Ramos (cell line): ENCODE data around the gene RERG.

ENCODE experiments used
- in situ Hi-C: fragments of 300-500 bp; cut with MboI; formaldehyde crosslinking; loops from one replicate; pipeline ENCODE4 v1.14.3; 2022; ENCODE audit warnings: low sequenced_read_pairs; ENCODE audit not compliant: unreplicated experiment

The RERG gene

DNA sequence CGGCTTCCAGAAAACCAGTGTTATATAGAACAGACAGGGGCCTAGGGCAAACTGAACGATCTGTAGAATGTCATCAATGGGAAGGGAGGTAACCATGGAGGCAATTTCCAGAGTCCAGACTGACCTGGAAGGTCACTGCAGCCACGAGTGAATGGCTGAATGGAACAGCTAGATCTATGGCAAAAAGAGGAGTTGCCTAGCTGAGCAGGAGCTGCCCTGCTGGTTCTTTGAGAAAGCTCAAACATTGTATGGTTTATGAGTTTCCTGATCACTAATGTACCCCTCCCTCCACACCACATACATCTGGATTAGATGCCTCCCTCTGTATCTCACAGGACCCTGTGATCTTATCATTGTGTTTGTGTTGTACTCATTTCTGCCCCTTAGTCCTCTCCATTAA, 1.0 kb upstream of the RERG start:
- in situ Hi-C loops: no loop called here

DNA sequence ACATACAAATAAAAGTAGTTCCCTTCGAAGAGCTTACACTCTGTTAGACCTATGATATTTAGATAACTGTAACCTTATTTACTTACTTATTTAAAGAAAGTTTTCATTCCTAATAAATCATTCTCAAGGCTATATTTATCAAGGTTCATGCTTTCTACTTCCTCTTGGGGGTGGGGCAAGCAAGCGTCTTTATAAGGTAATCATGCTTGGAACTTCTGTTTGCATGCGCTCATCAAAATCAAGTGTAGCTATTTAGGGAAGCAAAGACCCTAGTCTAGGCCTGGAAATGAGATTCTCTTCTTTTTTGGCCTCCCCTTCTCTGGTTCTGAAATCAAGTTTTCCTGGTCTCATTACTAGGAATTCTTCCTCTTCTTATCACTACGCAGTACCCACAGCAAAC, 766 bp downstream of the RERG start:
- in situ Hi-C loops: no loop called here

DNA sequence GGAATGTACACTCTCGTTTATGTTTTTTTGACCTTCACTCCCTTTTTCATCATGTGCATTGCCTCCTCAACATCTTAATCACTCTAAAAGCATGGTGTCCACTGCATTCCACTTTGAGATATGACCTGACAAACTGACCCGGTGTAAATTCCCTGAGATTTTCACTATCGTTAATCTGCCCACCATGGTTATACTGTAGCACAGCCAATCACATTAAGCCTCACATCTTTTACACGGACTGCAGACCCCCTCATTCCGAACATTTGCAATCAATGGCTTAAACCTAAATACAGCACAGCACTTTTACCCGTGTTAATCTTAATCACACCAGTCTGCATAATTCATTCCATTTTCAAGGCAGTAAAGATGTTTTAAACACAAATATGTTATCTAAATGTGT, 2.4 kb downstream of the RERG start:
- in situ Hi-C loops: no loop called here

DNA sequence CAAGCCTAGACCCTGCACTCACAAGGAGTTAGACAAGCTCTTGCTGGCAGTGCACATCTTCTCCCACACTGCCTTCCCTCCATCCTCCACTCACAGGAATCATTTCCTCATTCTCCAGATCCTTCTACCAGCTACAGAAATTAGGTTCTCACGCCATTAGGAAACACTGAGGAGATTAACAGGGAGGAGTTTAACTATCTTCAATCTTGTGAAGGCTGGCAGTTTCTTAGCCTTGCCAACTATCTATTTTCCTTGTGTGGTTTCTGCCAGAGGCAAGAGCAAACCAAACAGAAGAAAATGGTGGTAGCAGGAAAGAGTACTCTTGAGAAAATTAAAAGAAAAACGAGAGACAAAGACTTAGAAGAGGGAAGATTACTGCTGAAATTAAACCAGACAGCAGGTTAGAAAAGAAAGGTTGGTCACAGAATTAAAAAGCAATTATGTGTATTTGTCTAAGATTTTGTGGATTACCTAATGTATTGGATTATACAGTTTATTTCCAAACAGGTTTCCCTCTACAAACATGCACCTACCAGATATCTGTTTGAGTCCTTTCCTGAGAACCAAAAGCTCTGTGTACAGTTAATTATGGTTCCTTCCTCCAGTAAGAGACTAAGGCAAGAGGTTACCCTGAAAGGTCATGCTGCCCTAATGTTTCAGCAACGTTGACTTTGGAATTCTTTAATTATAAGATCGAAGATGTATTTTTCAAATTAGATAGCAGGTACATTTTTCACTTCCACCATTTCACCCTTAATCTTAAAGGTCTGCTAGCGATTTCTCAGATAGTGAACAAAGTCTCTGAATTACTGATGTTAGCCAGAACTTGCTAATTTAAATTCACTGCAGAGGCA, 5.0 kb downstream of the RERG start:
- in situ Hi-C loops: no loop called here

DNA sequence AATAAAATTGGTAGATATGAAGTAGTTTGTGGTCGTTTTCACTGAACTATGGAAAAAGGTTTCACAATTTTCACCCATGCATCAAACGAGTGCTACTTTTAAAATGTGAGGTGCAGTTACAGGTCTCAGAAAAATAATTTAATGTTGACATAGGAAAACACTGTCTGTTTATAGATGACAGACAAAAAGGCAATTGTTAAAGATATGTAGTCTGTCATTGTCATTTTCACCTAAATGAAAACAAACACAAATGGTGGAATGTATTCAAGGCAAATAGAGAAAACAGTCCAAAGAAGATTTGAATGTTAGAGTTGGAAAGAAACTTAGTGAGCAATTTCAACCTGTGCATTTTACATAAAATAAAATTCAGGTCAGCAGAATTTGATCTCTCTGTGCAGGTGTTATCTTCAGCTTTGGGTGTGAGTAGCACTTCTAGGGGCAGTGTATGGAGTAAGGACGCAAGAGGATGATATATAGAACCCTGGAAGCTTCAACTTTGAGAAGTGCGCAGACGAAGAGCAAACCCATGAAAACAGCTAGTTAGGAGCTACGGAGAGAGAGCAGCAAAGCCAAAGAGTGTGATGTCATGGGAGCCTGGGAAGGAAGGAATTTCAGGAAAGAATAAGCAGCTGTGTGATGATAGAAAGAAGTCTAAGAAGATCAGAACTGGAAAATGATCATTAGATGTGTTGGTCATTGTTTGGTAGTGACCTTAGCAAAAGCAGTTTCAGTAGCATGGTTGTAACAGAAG, 6.2 kb downstream of the RERG start:
- in situ Hi-C loops: no loop called here

DNA sequence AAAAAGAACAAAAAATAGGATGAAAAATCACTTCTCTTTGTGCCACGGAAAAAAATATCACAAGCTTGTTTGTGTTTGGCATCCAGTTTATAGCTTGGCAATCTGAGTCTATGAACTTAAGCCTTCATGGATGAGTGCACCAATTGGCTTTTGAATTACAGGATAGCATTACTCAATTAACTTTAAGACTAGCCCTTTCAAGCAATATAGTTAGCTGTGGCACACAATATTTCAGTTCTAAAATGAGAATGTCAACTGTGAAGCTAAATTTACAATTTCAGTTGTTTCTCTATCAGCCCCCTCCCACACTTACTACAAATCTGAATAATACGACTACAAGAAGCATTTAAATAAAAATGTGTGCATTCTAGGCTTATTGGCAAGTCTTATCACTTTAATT, 8.3 kb downstream of the RERG start:
- in situ Hi-C loops: no loop called here

DNA sequence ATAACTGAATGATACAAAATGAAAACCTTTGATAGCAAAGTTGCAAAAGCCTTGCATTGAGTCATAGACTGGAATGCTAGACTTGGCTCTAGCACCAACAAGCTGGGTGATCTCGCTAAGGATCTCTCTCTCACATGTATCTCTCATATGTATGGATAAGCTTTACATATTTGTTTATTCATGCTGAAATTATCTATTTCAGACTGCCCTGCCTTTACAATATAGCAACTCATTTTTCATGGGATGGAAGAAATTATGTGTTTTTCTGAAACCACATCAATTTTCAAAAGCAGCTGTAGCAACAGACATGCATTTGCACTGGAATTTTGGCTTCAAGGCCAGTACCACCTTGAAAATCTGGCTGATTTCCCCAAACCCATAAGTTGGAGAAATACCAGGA, 11.4 kb downstream of the RERG start:
- in situ Hi-C loops: no loop called here

DNA sequence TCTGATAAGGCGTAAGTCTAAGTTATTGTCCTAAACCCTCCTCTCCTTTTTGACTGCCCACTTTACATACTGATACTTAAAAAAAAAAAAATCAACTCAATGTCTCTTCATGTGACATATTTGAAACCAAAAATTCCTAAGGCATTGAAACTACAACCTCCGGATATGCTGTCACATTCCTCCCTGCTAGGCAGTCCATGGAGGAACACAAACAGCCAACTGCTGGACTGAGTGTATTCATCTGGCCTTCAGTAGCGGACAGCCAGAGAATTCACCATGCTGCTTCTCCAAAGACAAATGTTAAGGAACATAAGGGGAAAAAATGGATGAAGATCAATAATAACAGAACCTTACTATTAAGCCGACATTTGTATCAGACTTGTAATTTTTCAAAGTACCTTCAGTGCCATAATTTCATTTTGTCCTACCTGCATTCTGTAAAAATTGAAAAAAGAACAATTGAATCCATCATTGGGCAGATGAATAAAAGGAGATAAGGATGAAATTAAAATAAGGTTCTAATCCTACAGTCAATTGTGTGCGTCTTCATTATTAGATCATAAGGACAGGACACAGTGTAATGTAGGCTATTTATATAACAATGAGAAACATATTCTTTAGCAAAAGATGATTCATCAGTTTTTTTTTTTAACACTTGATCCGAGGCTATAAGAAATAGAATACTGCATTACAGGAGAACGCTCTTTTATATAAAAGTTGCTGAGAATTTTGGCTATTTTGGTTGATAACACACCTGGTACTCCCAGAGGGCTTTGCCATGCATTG, 12.2 kb downstream of the RERG start:
- in situ Hi-C loops: no loop called here

DNA sequence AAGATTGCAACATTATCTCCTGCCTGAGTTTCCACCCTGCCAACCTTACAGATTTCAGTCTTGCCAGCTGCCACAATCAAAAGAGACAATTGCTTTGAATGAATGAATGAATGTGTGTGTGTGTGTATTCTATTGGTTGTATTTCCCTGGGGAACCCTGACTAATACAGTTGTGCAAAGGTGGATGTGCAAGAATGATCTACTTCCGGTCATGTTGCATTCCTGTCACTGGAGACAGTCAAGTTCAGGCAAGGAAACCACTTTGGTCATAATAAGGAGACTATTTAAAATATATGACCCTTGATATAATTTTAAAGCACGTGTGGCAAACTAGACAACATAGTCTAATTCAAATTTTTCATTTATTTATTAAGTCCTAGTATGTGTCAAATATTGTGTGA, 13.1 kb downstream of the RERG start:
- in situ Hi-C loops: no loop called here

DNA sequence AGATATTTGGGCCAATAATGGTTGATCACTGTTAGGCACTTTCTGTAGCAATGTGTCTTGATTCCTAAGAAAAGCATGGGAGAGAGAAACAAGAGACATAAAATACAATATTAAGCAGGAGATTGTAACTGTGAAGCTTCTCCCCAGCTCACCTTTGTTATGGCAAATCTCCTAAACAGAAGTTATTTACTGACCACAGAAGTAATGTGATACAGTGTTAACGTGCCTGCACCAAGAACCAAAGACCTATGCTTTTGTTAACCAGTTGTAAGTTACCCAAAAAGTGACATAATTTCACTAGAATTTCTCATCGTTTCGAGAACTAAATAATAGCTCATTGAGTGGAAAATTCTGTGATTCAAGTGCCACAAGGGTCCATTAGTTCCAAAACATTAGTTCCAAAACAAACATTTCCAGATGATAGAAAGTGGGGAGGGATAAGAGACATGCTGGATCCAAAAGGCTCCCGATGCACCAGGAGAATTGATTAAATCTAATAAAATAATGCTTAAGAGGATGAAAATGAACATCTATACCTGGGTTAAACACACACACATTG, 14.3 kb downstream of the RERG start:
- in situ Hi-C loops: no loop called here

DNA sequence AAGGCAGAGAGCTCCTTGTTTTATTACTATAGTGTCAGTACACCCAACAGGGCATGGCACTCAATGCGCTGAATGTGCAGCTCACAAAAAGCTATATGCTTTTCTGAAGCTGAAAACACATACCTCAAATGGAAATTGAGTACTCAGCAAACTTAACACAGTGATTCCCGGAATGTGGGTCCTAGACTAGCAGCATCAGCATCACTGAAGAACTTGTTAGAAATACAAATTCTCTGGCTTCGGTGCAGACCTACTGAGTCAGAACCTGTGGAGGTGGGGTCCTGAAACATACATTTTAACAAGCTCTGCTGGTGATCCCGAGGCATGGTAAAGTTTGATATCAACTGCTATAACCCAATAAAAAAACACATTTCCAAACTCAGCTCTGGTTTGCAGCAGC, 14.9 kb downstream of the RERG start:
- in situ Hi-C loops: no loop called here

DNA sequence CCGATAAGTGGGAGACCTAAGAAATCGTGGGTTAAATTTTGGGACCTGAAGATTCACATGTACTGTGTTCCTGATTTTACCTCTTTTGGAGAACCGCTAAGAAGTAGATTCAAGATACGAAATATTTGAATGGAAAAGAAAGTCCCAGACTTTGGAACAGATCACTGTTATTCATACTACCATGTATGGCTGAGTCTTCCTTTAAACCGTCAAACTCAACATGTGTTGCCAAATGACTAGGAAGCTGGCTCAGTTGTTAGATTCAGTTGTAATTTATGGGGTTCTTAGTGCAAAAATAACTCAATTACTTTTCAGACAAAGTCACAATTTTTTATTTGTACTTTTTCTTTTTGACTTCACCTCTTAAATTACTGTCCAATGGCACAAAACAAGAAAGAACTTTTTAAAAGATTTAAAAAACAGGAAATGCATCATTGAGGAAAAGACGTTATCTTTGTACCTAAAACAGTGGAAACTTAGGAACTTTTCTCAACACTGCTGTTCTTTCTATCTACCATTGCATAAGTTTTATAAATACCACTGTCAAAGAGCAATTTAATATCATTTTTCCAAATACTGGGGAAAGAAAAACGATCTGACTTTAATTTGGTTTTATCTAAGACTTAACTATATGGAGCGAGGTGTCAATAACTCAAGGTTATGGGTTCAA, 15.7 kb downstream of the RERG start:
- in situ Hi-C loops: no loop called here

DNA sequence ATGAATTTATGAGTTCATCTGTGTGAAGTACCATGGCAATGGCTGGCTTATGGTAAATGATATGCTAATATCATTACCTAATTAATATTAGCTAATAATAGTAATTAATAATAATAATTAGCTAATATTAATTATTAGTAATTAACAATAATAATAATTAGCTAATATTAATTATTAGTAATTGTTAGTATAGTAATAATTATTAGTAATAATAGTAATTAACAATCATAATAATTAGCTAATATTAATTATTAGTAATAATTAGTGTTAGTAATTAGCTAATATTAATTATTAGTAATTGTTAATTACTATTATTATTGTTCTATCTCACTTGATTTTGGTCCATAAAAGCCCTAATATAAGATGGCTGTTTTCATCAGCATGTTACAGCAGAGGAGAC, 19.8 kb downstream of the RERG start:
- in situ Hi-C loops: no loop called here

DNA sequence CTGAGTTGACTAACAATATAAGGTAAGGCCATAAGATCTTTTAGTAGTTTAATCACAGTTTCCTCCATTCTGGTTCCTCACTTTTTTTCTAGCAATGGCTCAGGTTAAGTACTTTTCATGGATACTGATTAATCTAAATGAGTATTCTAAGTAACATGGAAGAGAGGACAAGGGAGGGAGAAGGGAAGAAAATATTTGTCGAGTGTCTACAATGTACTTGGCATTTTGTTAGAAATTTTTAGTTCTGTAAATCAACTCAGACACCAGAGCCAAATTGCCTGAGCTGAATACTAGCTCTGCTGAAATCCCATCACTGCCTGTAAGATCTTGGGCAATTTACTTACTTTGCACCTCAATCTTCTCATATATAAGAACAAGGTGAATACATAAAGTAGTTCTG, 20.2 kb downstream of the RERG start:
- in situ Hi-C loops: no loop called here

DNA sequence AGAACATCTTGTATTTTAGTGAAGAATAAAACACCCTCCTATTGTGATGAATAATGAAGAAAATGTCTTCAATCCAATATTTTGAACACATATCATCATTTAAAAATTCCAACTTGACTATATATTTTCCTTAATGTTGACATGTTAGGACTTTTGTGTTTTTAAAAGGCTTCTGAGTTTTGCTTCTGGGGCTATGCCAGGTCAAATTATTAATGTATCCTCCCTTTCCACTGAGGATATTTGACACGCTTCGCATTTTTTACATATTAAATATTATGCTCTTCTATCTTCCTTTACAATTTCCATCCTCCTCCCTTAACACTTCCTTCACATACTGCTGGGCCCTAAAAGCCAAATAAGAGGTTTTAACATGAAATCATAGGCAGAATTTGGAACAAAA, 20.6 kb downstream of the RERG start:
- in situ Hi-C loops: no loop called here

DNA sequence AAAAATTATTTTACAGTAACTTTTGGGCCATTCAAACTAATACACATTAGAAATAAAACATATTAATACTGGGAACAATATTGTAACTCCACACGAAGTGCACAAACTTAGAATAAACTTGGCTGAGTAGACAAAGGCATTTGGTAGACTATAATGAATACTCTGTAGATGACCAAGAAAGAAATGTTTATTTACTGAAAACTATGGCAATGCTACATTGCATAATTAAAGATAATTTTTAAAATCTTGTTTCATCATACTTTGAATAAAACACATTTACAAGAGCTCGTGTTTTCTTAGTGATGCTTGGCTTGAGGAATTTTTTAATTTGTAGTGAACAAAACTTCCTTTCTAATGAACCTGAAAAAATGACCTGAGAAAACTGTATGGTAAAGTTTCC, 21.3 kb downstream of the RERG start:
- in situ Hi-C loops: no loop called here

DNA sequence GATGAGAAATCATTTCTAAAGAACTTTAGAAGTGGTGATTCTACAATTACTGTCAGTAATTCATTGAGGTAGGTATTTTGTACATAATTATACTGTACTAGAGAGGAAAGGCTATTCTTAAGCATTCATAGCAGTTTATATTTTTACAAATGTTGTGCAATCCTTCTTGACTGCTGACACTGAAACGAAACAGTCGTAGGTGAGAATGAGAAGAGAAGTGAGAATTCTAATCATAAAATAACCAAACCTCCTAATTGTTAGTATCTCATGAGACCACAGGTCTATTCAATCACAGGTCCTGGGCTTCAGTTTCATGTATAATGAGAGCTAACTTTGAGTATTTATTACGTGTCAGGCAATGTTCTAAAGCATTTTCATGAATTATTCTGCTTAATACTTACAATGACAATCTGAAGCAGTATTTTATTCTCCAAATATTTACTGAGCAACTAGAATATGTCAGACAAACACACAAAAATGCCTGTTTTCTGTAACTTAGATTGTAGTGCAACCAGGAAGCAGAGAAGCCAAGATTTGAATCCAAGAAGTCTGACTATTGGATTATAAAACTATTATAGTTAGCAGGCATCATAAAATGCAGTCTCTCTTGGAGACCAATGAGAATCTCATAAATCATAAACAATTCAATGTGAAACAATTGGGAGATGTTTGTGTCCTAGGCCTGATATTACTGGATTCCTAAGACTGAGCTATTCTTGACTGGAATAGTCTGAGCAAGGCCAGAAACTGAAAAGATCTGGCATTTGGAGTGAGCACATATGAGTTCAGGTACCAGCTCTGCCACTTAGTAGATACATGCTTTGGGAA, 24.3 kb downstream of the RERG start:
- in situ Hi-C loops: no loop called here

DNA sequence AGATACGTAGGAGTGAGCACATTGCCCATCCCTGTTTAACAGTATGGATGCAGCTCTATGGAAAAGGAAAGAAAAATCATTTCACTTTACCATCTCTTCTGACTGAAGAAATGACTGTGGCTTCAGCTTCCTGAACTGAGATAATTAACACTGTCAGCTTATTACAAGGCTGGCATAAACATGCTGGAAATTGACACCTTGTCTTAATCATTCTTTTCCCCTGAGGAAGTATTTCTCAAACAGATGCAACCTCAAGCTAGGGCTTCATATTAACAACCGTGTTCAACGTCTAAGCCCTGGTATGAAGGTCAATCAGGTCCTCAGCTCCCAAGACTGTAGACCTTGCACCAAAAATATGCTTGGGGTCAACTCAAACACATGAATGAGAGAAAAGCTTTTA, 25.0 kb downstream of the RERG start:
- in situ Hi-C loops: no loop called here
